CD4-positive, alpha-beta memory T cell (primary cell): ENCODE measurements around the gene PML. TPM values are rescaled to one million over a fixed set of nuclear protein-coding genes. Genes with fewer than 3 reads are reported as not detected.
"Not testable (repeated sequence)": the region's sequence is repeated elsewhere in the genome, so short reads cannot be mapped to it uniquely, and the experiment has no call there.

Experiments used
- CTCF ChIA-PET: fragments of 350-600 bp; sonication (Branson Sonifier 250); formaldehyde crosslinking; loops from one replicate; lab custom pipeline; 2021; ENCODE audit warnings: inconsistent platforms; ENCODE audit not compliant: partially characterized antibody; lab: Charles Lee
- POLR2A ChIA-PET: fragments of 350-600 bp; sonication (Branson Sonifier 250); formaldehyde crosslinking; loops from one replicate; lab custom pipeline; 2021; ENCODE audit not compliant: partially characterized antibody; lab: Charles Lee
- DNase-seq, 5 donors: peaks; one replicate each; pipeline versions ENCODE4 v3.0.0 to v3.0.0-alpha.2; 2020 to 2022; ENCODE audit warnings: mixed read lengths in 1 of 5
- H3K27ac ChIP-seq: one replicate; pipeline ENCODE4 v1.7.0; 2013; ENCODE audit warnings: low read depth, low read length
- H3K27me3 ChIP-seq: 2 replicates; pipeline ENCODE4 v1.7.0; 2013; ENCODE audit warnings: mild to moderate bottlenecking, low read length, moderate library complexity; ENCODE audit not compliant: insufficient read depth
- H3K36me3 ChIP-seq: 2 replicates; pipeline ENCODE4 v1.7.0; 2013; ENCODE audit warnings: mild to moderate bottlenecking, low read length, moderate library complexity; ENCODE audit not compliant: insufficient read depth
- H3K4me1 ChIP-seq: 2 replicates; pipeline ENCODE4 v1.7.0; 2013; ENCODE audit warnings: mild to moderate bottlenecking, low read length, moderate library complexity; ENCODE audit not compliant: insufficient read depth
- H3K4me3 ChIP-seq, 2 donors: one replicate each; pipeline ENCODE4 v1.7.0; 2013; ENCODE audit warnings: low read length in 2 of 2, mild to moderate bottlenecking in 1 of 2
- H3K9me3 ChIP-seq, 2 donors: one replicate each; pipeline ENCODE4 v1.7.0; 2013; ENCODE audit warnings: low read length in 2 of 2, control low read depth in 1 of 2; ENCODE audit not compliant: control insufficient read depth in 1 of 2
- H3K27ac Mint-ChIP-seq, 7 donors: one replicate each; pipeline ENCODE4 v1.8.0; 2020 to 2021; ENCODE audit warnings: mixed read lengths in 7 of 7, mild to moderate bottlenecking in 6 of 7, inconsistent platforms in 3 of 7, moderate library complexity in 3 of 7
- H3K27me3 Mint-ChIP-seq, 2 donors: one replicate each; pipeline ENCODE4 v1.8.0; 2020 to 2021; ENCODE audit warnings: mixed read lengths in 2 of 2
- H3K36me3 Mint-ChIP-seq, 2 donors: one replicate each; pipeline ENCODE4 v1.8.0; 2020 to 2021; ENCODE audit warnings: mixed read lengths in 2 of 2, inconsistent platforms in 1 of 2, mild to moderate bottlenecking in 1 of 2
- H3K4me1 Mint-ChIP-seq, 4 donors: one replicate each; pipeline ENCODE4 v1.8.0; 2020 to 2021; ENCODE audit warnings: mixed read lengths in 4 of 4, mild to moderate bottlenecking in 1 of 4
- H3K4me3 Mint-ChIP-seq, 8 donors: one replicate each; pipeline ENCODE4 v1.8.0; 2020 to 2021; ENCODE audit warnings: mixed read lengths in 8 of 8, mild to moderate bottlenecking in 7 of 8, moderate library complexity in 6 of 8, inconsistent platforms in 3 of 8
- H3K9me3 Mint-ChIP-seq, 8 donors: one replicate each; pipeline ENCODE4 v1.8.0; 2020 to 2021; ENCODE audit warnings: mixed read lengths in 8 of 8, mild to moderate bottlenecking in 5 of 8, inconsistent platforms in 3 of 8, moderate library complexity in 1 of 8
- intact Hi-C: fragments of 100-400 bp; cut with micrococcal nuclease; formaldehyde crosslinking; loops from one replicate; pipeline ENCODE4 v1.15.1; 2023
- polyA plus RNA-seq, 2 donors: library from polyadenylated mRNA; unstranded; fragments of 300-500 nt; fragmentation: Illumina TruSeq; gene quantifications; one replicate each; pipeline ENCODE4 v1.2.3, GENCODE V29; 2021
- total RNA-seq, 2 experiments: library from RNA; stranded (reverse); gene quantifications; one replicate each; pipeline ENCODE4 v1.2.3, GENCODE V29; 2021

PML gene
- total and polyA plus RNA-seq, 4 experiments from 2014 or later = 9.6 to 66.6 (median 47.4) TPM

DNA sequence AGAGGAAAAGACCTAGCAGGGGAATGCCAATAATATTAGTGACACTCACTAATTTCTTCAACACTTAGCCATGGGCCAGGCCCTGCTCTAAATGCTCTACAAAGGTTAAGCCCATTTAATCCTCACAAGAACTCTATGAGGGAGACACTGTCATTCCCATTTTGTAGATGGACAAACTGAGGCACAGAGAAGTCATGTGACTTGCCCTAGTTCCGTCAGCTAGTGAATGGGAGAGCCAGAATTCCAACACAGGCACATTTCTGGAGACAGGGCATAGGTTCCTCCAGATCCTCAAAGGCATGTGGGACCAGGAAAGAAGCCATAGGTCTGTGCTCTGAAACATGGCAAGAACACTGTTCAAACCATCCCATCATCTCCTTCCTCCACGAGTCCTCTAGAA lies 36.7 kb upstream of the PML start:
- Histone ChIP-seq H3K4me3 (no peak overlapping the region), H3K36me3 (no peaks in the 10 kb centered on the region), H3K4me1 (peaks cover 26% of the 10 kb centered on the region), H3K27me3 (no peaks in the 10 kb centered on the region), H3K27ac (no peak overlapping the region), H3K9me3 (no peaks in the 10 kb centered on the region)
- Mint-ChIP-seq H3K27ac (peak overlapping the region in 4 of 7 donors; percentile 14 to 77 (median 45)), H3K36me3 (no peaks in the 10 kb centered on the region), H3K27me3 (no peaks in the 10 kb centered on the region), H3K9me3 (no peaks in the 10 kb centered on the region), H3K4me1 (peaks cover 16 to 38% (median 31%) of the 10 kb centered on the region in 4 donors), H3K4me3 (no peak overlapping the region)
- DNase-seq = no peak
- POLR2A ChIA-PET = no interaction called here
- intact Hi-C loops = no loop called here
- CTCF ChIA-PET = interaction anchor here (0.7 to 6.5 kb wide), 7 partner anchors 9 to 36 kb away, joined by 3 to 57 read pairs (median 4); no protein-coding TSS in a partner anchor

DNA sequence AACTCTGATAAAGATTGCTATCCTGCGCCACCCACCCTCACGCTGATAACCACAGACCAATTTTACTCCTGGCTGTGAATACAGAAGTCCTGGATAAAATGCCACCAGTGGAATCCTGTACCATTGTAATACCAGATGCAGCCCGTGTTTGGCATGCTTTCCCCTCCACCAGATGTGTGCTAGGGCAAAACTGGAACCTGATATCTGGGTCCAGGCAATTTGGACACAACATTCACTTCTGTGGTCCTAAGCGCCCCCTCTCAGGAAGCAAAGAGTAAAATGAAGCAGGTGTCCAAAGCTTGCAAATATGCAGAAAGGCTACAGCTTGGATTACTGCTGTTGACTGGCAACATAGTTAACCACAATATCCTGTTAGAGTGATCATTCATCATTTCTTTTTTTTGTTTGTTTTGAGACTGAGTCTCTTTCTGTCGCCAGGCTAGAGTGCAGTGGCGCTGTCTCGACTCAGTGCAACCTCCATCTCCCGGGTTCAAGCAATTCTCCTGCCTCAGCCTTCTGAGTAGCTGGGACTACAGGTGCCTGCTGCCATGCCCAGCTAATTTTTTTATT lies 35.4 kb upstream of the PML start:
- POLR2A ChIA-PET = interaction anchor here (0.6 to 3.3 kb wide), 5 partner anchors 8 to 90 kb away, joined by 3 to 17 read pairs (median 4); partner anchors contain the start of gene PML
- peak overlapping the region; percentile 81 to 96 (median 86) for H3K27ac Mint-ChIP-seq
- CTCF ChIA-PET = interaction anchor here (1.0 to 6.5 kb wide), 10 partner anchors 8 to 39 kb away, joined by 3 to 57 read pairs (median 6); partner anchors contain the start of gene PML
- H3K9me3 Mint-ChIP-seq = no peaks in the 10 kb centered on the region
- no peak overlapping the region for H3K4me3 ChIP-seq
- DNase-seq = peak in 4 of 5 donors; percentile 51 to 64 (median 56)
- intact Hi-C loops = no loop called here
- peaks cover 16 to 38% (median 31%) of the 10 kb centered on the region in 4 donors for H3K4me1 Mint-ChIP-seq
- no peaks in the 10 kb centered on the region for H3K9me3 ChIP-seq
- peak overlapping the region; percentile 20 to 75 (median 68) for H3K4me3 Mint-ChIP-seq
- no peaks in the 10 kb centered on the region for H3K27me3 ChIP-seq
- no peak overlapping the region for H3K27ac ChIP-seq
- peaks cover 26% of the 10 kb centered on the region for H3K4me1 ChIP-seq
- no peaks in the 10 kb centered on the region for H3K36me3 ChIP-seq
- no peaks in the 10 kb centered on the region for H3K36me3 Mint-ChIP-seq
- H3K27me3 Mint-ChIP-seq = no peaks in the 10 kb centered on the region

DNA sequence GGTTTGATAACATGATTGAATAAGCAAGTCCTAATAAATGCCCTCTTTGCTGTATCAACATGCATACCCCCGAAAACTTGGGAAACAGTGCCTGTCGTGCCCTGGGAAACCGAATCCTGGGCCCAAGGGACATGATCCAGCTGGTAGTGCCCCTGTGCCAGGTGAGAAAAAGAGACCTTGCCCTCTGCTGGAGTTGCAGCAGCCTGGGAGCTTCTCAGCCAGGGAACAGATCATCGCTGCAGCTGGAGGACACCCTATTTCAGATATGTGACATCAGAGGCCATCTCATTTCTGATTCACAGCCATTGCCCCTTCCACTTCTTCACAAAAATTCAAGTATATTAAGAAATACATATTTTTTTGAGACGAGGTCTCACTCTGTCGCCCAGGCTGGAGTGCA lies 34.7 kb upstream of the PML start:
- peak overlapping the region in 7 of 8 donors; percentile 47 to 75 (median 68) for H3K4me3 Mint-ChIP-seq
- H3K9me3 ChIP-seq = no peaks in the 10 kb centered on the region
- H3K27ac ChIP-seq = peak overlapping the region; percentile 7
- H3K4me1 ChIP-seq = peaks cover 28% of the 10 kb centered on the region
- peak overlapping the region; percentile 81 to 96 (median 86) for H3K27ac Mint-ChIP-seq
- no peaks in the 10 kb centered on the region for H3K36me3 ChIP-seq
- H3K4me1 Mint-ChIP-seq = peaks cover 18 to 41% (median 34%) of the 10 kb centered on the region in 4 donors
- no peaks in the 10 kb centered on the region for H3K27me3 ChIP-seq
- H3K36me3 Mint-ChIP-seq = no peaks in the 10 kb centered on the region
- POLR2A ChIA-PET = interaction anchor here (1.2 to 3.3 kb wide), 2 partner anchors 9 to 32 kb away, joined by 7 to 17 read pairs; no protein-coding TSS in a partner anchor
- H3K9me3 Mint-ChIP-seq = no peaks in the 10 kb centered on the region
- DNase-seq = no peak
- intact Hi-C loops = no loop called here
- CTCF ChIA-PET = interaction anchor here (1.2 to 6.5 kb wide), 10 partner anchors 8 to 40 kb away, joined by 3 to 57 read pairs (median 6); partner anchors contain the start of gene PML
- no peaks in the 10 kb centered on the region for H3K27me3 Mint-ChIP-seq
- H3K4me3 ChIP-seq = no peak overlapping the region

DNA sequence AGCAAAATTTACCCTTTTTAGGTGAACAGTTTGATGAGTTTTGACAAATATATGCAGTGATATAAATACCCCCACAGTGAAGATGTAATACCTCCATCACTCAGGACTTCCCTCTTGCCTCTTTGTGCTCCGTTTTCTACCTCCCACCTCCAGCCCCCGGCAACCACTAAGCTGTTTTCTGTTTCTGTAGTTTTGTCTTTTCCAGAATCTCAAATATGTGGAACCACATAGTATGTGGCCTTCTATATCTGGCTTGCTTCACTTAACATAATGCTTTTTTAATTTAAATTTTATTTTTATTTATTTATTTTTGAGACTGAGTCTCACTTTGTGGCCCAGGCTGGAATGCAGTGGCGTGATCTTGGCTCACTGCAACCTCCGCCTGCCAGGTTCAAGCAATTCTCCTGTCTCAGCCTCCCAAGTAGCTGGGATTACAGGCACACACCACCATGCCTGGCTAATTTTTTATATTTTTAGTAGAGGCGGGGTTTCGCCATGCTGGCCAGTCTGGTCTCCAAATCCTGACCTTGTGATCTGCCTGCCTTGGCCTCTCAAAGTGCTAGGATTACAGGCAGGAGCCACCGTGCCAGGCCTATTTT lies 33.9 kb upstream of the PML start:
- POLR2A ChIA-PET = interaction anchor here (3.3 kb wide), 1 partner anchor 9 kb away, joined by 17 read pairs; no protein-coding TSS in a partner anchor
- CTCF ChIA-PET = interaction anchor here (1.0 to 6.5 kb wide), 6 partner anchors 9 to 67 kb away, joined by 3 to 57 read pairs (median 12); no protein-coding TSS in a partner anchor
- H3K36me3 Mint-ChIP-seq, intact Hi-C loops, H3K9me3 ChIP-seq, H3K4me3 ChIP-seq, H3K27me3 ChIP-seq, H3K9me3 Mint-ChIP-seq, H3K27me3 Mint-ChIP-seq, H3K36me3 ChIP-seq, DNase-seq, H3K27ac ChIP-seq: not testable (repeated sequence)
- Mint-ChIP-seq H3K4me1 (peaks cover 26 to 49% (median 41%) of the 10 kb centered on the region in 4 donors), H3K4me3 (peak overlapping the region in 3 of 8 donors; percentile 39 to 43 (median 43)), H3K27ac (peak overlapping the region in 4 of 7 donors; percentile 21 to 78 (median 48))
- H3K4me1 ChIP-seq = peaks cover 34% of the 10 kb centered on the region

DNA sequence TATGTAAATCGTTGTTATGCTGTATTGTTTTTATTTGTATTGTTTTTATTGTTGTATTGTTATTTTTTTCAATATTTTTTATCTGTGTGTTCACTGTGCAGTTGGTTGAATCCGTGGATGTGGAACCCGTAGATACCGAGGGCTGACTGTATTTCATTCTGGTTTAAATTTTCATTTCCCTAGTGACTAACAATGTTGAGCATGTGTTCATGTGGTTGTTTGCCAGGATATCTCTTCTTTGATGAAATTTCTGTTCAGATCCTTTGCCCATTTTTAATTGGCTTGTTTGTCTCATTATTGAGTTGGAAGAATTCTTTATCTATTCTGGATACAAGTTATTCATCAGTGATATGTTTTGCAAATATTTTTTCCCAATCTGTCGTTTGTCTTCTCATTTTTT lies 32.1 kb upstream of the PML start:
- H3K27me3 ChIP-seq = no peaks in the 10 kb centered on the region
- CTCF ChIA-PET = interaction anchor here (1.1 to 11.1 kb wide), 6 partner anchors 9 to 54 kb away, joined by 3 to 168 read pairs (median 46); partner anchors contain the start of gene LOXL1
- no peak overlapping the region for H3K4me3 ChIP-seq
- DNase-seq = no peak
- H3K4me1 ChIP-seq = peaks cover 51% of the 10 kb centered on the region
- H3K27ac ChIP-seq = no peak overlapping the region
- intact Hi-C loops = no loop called here
- Mint-ChIP-seq H3K27ac (no peak overlapping the region), H3K27me3 (no peaks in the 10 kb centered on the region), H3K36me3 (no peaks in the 10 kb centered on the region), H3K4me1 (peaks cover 37 to 54% (median 47%) of the 10 kb centered on the region in 4 donors), H3K9me3 (no peaks in the 10 kb centered on the region), H3K4me3 (no peak overlapping the region)
- H3K36me3 ChIP-seq = no peaks in the 10 kb centered on the region
- H3K9me3 ChIP-seq = no peaks in the 10 kb centered on the region
- POLR2A ChIA-PET = no interaction called here

DNA sequence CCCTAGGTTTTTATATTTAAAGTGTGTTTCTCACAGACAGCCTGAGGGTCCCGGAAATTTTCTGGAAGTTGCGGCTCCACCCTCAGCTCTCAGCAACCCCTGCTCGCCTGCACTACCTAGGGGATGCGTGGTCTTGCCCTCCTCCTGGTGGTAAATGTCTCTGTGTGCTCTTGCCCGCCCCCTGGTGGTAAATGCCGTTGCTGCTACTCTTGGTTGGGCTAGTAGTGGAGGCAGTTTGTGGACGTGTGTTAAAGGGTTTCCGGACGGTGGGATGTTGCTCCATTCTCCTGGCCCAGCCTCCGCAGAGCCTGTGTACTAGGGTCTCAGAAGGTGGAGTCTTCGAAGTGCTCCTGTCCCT lies 29.8 kb upstream of the PML start:
- Mint-ChIP-seq H3K4me3 (peak overlapping the region; percentile 75 to 88 (median 84)), H3K36me3 (no peaks in the 10 kb centered on the region), H3K9me3 (no peaks in the 10 kb centered on the region), H3K27ac (peak overlapping the region; percentile 43 to 93 (median 77)), H3K27me3 (no peaks in the 10 kb centered on the region), H3K4me1 (peaks cover 24 to 41% (median 31%) of the 10 kb centered on the region in 4 donors)
- Histone ChIP-seq H3K9me3 (no peaks in the 10 kb centered on the region), H3K27me3 (no peaks in the 10 kb centered on the region), H3K27ac (peak overlapping the region; percentile 24), H3K36me3 (no peaks in the 10 kb centered on the region), H3K4me1 (peaks cover 32% of the 10 kb centered on the region), H3K4me3 (peak overlapping the region in 1 of 2 donors; percentile 64)
- peak; percentile 80 to 87 (median 83) for DNase-seq
- intact Hi-C loops = loop anchor here (1.0 to 2.0 kb wide), 5 partner anchors 13 to 90 kb away; partner anchors contain the start of genes LOXL1 and PML
- ChIA-PET CTCF (interaction anchor here (0.7 to 11.1 kb wide), 18 partner anchors 10 to 328 kb away, joined by 3 to 168 read pairs (median 5); partner anchors contain the start of genes LOXL1, PML and TBC1D21), POLR2A (interaction anchor here (0.7 to 1.8 kb wide), 7 partner anchors 10 to 37 kb away, joined by 3 to 10 read pairs (median 5); partner anchors contain the start of genes PML and STOML1)
